Endothelial cell of umbilical vein (primary cell): Measurements from ENCODE around the gene TMEM121. TPM values are rescaled to one million over a fixed set of nuclear protein-coding genes. Genes with fewer than 3 reads are reported as not detected.

Experiments
- BruUV-seq: library from RNA; stranded (reverse); fragments of 400-500 nt; replicated peaks from 2 replicates; lab custom pipeline; 2021; lab: Mats Ljungman, UMichigan
- CTCF ChIA-PET: fragments of 300-600, 350-600 bp; sonication (Branson Sonifier 250); formaldehyde crosslinking; loops from one replicate; lab custom pipeline; 2021; ENCODE audit warnings: antibody characterized with exemption, inconsistent platforms; lab: Charles Lee
- POLR2A ChIA-PET: fragments of 300-600, 350-600 bp; sonication (Branson Sonifier 250); formaldehyde crosslinking; loops from one replicate; lab custom pipeline; 2021; ENCODE audit warnings: antibody characterized with exemption, inconsistent platforms; lab: Charles Lee
- DNase-seq: peaks from one replicate; pipeline ENCODE4 v3.0.0-alpha.2; 2011; ENCODE audit warnings: low read depth, low spot score
- FAIRE-seq: peaks from 2 replicates; lab custom pipeline; 2011; peaks lifted over from hg19 to GRCh38; lab: Jason Lieb, UNC
- H2AFZ ChIP-seq: 2 replicates; pipeline ENCODE4 v1.6.0; 2012; ENCODE audit warnings: low read depth, low read length, control low read depth, inconsistent platforms
- H3K27ac ChIP-seq: 2 replicates; pipeline ENCODE4 v1.5.1; 2011; ENCODE audit warnings: low read depth, mild to moderate bottlenecking, control low read depth, low read length, moderate library complexity; ENCODE audit not compliant: insufficient read depth
- H3K27me3 ChIP-seq, 2 experiments: 2 replicates each; pipeline versions ENCODE4 v1.6.0 to v1.6.1; 2011; ENCODE audit warnings: low read length in 2 of 2, mixed read lengths in 1 of 2; ENCODE audit not compliant: control insufficient read depth in 2 of 2, insufficient read depth in 2 of 2
- H3K36me3 ChIP-seq, 2 experiments: 2 replicates in 1 of 2; 3 replicates in 1 of 2; pipeline ENCODE4 v1.5.1; 2011; ENCODE audit warnings: low read length in 2 of 2, mild to moderate bottlenecking in 1 of 2, moderate library complexity in 1 of 2; ENCODE audit not compliant: control insufficient read depth in 2 of 2, insufficient read depth in 2 of 2; ENCODE audit errors: extremely low read depth in 1 of 2
- H3K4me1 ChIP-seq: 3 replicates; pipeline ENCODE4 v1.5.1; 2011; ENCODE audit warnings: mild to moderate bottlenecking, low read length; ENCODE audit not compliant: control insufficient read depth, insufficient read depth; ENCODE audit errors: extremely low read depth
- H3K4me2 ChIP-seq: 2 replicates; pipeline ENCODE4 v1.6.1; 2011; ENCODE audit warnings: low read length, control low read depth, mixed read lengths; ENCODE audit not compliant: insufficient read depth
- H3K4me3 ChIP-seq, 3 experiments: fragments of 200-600 bp in 1 of 3; sonication (generic), shearing (Covaris generic) in 1 of 3; replicated peaks in 1 of 3; 2 replicates each; pipeline ENCODE4 v1.5.1; 2011 to 2016; ENCODE audit warnings: control low read depth in 3 of 3, low read length in 3 of 3, mild to moderate bottlenecking in 2 of 3, inconsistent platforms in 1 of 3, low read depth in 1 of 3, moderate library complexity in 1 of 3; ENCODE audit not compliant: insufficient read depth in 1 of 3
- H3K79me2 ChIP-seq: 2 replicates; pipeline ENCODE4 v1.6.0; 2012; ENCODE audit warnings: low read length, inconsistent platforms; ENCODE audit not compliant: control insufficient read depth, insufficient read depth
- H3K9ac ChIP-seq: replicated peaks from 2 replicates; pipeline ENCODE3; 2011; ENCODE audit warnings: low read length, control low read depth; ENCODE audit not compliant: insufficient read depth; ENCODE audit errors: extremely low read depth
- H3K9me1 ChIP-seq: replicated peaks from 3 replicates; pipeline ENCODE4 v1.6.0; 2011; ENCODE audit warnings: mild to moderate bottlenecking, low read length; ENCODE audit not compliant: control insufficient read depth, insufficient read depth; ENCODE audit errors: extremely low read depth
- H3K9me3 ChIP-seq: replicated peaks from 2 replicates; pipeline ENCODE4 v1.5.1; 2012; ENCODE audit warnings: low read length, inconsistent platforms; ENCODE audit not compliant: control insufficient read depth, insufficient read depth
- H4K20me1 ChIP-seq: replicated peaks from 2 replicates; pipeline ENCODE3; 2011; ENCODE audit warnings: mild to moderate bottlenecking, low read length; ENCODE audit not compliant: control insufficient read depth, insufficient read depth; ENCODE audit errors: extremely low read depth
- CTCF ChIP-seq, 2 donors: IDR thresholded peaks; 1 replicate in 1 of 2; 2 replicates in 1 of 2; pipeline ENCODE4 v1.5.1; 2011; ENCODE audit warnings: low read length in 2 of 2, mild to moderate bottlenecking in 2 of 2, moderate library complexity in 2 of 2, control low read depth in 1 of 2, inconsistent platforms in 1 of 2, low read depth in 1 of 2; ENCODE audit not compliant: insufficient read depth in 1 of 2; ENCODE audit errors: extremely low read depth in 1 of 2
- EZH2 ChIP-seq: IDR thresholded peaks from 2 replicates; pipeline ENCODE4 v1.6.1; 2012; ENCODE audit warnings: borderline replicate concordance, low read depth, mild to moderate bottlenecking, moderate library complexity, low read length, inconsistent platforms; ENCODE audit not compliant: severe bottlenecking
- FOS ChIP-seq: IDR thresholded peaks from 2 replicates; pipeline ENCODE4 v1.6.1; 2011; ENCODE audit warnings: mild to moderate bottlenecking, low read length, moderate library complexity, borderline replicate concordance; ENCODE audit not compliant: insufficient read depth
- JUN ChIP-seq: IDR thresholded peaks from 2 replicates; pipeline ENCODE4 v1.6.1; 2011; ENCODE audit warnings: borderline replicate concordance, low read depth; ENCODE audit not compliant: insufficient read length, insufficient read depth
- MAX ChIP-seq: IDR thresholded peaks from 2 replicates; pipeline ENCODE4 v1.6.1; 2011; ENCODE audit not compliant: insufficient read depth, insufficient read length
- MYC ChIP-seq: IDR thresholded peaks from one replicate; pipeline ENCODE4 v1.6.1; 2011; ENCODE audit warnings: mild to moderate bottlenecking, low read depth, low read length
- POLR2A ChIP-seq: IDR thresholded peaks from 2 replicates; pipeline ENCODE4 v1.6.1; 2012; ENCODE audit warnings: low read depth, mild to moderate bottlenecking, control low read depth, low read length
- POLR2AphosphoS5 ChIP-seq: IDR thresholded peaks from 2 replicates; pipeline ENCODE4 v1.6.1; 2012; ENCODE audit warnings: low read depth, mild to moderate bottlenecking, control low read depth, low read length, moderate library complexity; ENCODE audit not compliant: insufficient read depth
- dilution Hi-C: fragments of 300-500 bp; cut with MboI; formaldehyde crosslinking; loops from one replicate; pipeline ENCODE4 v1.15.0; 2019; ENCODE audit warnings: low sequenced_read_pairs; ENCODE audit not compliant: extremely low pct_ligation_motif_present
- intact Hi-C: fragments of 100-400 bp; cut with micrococcal nuclease; formaldehyde crosslinking; loops from one replicate; pipeline ENCODE4 v1.10.0; 2022
- polyA plus RNA-seq, 4 experiments: library from polyadenylated mRNA; depleted of rRNA in 3 of 4; stranded (reverse) in 3 of 4; unstranded in 1 of 4; fragments of >200 nt; gene quantifications; 2 replicates each; pipeline versions ENCODE4 v1.2.1 to v1.2.3, GENCODE V29; 2011 to 2012; ENCODE audit warnings: missing spikeins in 1 of 4
- total RNA-seq: library from RNA; stranded (reverse); gene quantifications from 2 replicates; pipeline ENCODE4 v1.2.3, GENCODE V29; 2021

TMEM121 gene
- total and polyA plus RNA-seq, 2 donors (not counting 3 experiments of a cell fraction or from before 2014, with no cell fraction given) = 4.8 to 7.7 TPM

DNA sequence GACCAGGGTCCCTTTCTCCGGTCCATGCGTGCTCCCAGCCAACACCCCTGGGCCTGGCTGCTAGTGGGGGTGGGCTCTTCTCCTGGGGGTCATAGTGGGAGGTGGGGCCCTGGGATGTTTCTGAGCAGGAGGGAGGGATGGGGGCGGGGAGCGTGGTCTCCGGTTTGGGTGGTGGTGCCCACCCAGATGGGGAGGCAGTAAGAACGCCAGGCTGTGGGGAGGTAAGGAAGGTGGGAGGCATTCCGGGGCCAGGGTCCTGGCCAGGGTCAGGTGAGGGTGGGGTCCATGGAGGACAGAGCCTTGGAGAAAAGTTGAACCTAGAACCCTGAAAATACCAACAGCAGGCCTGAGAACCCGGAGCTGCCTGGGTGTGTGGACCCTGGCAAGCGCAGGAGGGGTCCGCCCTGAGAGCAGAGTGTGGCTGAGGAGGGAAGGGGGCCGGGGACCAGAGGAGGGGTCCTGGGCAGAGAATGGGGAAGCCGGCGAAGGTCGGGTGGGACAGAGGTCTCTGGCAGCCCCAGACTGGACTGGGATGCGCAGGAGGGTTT is 46.1 kb upstream of the TMEM121 start:
- FAIRE-seq (no peak), DNase-seq (no peak)
- no peaks in the 10 kb centered on the region for H4K20me1 ChIP-seq
- no peaks in the 10 kb centered on the region for H3K9me3 ChIP-seq
- no peak overlapping the region for H3K9ac ChIP-seq
- dilution Hi-C loops = no loop called here
- H3K36me3 ChIP-seq = peaks cover 3 to 5% of the 10 kb centered on the region in 2 experiments
- no TSS peak for BruUV-seq
- ChIA-PET POLR2A (interaction anchor here (1.1 kb wide), 1 partner anchor 10 kb away, joined by 6 read pairs; no protein-coding TSS in a partner anchor), CTCF (interaction anchor here (0.6 to 3.2 kb wide), 28 partner anchors 10 to 507 kb away, joined by 3 to 144 read pairs (median 4); partner anchors contain the start of gene TEDC1)
- H3K4me1 ChIP-seq = peaks cover 27% of the 10 kb centered on the region
- no peak overlapping the region for H3K4me3 ChIP-seq
- intact Hi-C loops = no loop called here
- no peak overlapping the region for H2AFZ ChIP-seq
- no peak overlapping the region for H3K4me2 ChIP-seq
- TF ChIP-seq POLR2A (peak; percentile 25), EZH2 (no peak)
- H3K27ac ChIP-seq = peak overlapping the region; percentile 91
- no peaks in the 10 kb centered on the region for H3K27me3 ChIP-seq
- peaks cover 9% of the 10 kb centered on the region for H3K79me2 ChIP-seq
- no peaks in the 10 kb centered on the region for H3K9me1 ChIP-seq

DNA sequence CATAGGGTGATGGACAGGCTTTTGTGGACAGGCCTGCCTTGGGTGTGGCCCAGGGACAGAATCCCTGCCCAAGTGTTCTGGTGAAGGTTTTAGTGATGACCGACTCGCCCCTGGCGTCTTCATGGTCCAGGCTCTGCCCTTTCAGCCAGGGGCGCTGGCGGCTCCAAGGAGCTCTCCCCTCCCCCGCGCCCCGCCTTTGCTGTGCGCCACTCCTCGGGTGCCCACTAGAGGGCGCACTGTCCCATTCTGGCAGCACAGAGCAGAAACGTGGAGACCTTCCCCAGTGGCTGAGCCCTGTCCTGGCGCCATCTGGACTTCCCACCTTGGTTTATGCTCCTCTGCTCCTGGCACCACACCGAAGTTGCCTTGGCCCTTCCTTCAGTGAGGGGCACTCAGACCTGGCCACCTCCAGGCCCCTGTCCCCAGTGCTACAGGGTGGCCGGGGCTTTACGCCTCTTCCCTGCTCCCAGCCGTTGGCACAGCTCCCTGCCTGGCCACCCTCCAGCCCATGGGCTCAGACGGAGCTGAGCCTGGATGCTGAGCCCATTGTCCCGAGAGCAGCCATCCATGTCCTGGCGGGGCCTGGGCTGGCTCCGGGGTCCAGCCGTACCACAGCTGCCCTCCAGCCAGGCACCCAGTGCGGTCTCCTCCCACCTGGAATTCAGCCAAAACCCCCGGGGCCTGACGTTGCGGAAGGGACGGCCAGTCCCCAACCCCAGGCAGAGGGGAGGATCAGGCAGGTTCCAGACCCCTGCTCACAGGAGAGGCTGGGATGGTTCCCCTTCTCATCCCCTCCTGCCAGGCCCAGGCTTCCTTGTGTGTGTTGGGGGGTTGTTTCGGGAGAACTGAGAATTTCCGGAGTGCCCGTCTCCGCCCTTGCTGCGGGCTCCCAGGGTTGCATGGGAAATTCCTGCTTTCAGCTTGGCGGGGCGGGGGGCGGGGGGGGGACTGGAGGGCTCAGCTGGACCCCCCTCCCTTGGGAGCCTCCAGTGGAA is 45.3 kb upstream of the TMEM121 start:
- Histone ChIP-seq H3K79me2 (peaks cover 9% of the 10 kb centered on the region), H3K27me3 (no peaks in the 10 kb centered on the region), H3K36me3 (peaks cover 3 to 5% of the 10 kb centered on the region in 2 experiments), H3K4me3 (no peak overlapping the region), H3K4me2 (peak overlapping the region; percentile 1), H3K4me1 (peaks cover 27% of the 10 kb centered on the region), H3K27ac (peak overlapping the region; percentile 91), H3K9me1 (no peaks in the 10 kb centered on the region), H4K20me1 (no peaks in the 10 kb centered on the region), H3K9me3 (no peaks in the 10 kb centered on the region), H2AFZ (no peak overlapping the region), H3K9ac (peak overlapping the region; percentile 75)
- intact Hi-C loops = loop anchor here (1.0 kb wide), 2 partner anchors 8 to 33 kb away; no protein-coding TSS in a partner anchor
- dilution Hi-C loops = no loop called here
- FAIRE-seq = peak; percentile 95
- DNase-seq = peak; percentile 93
- POLR2A ChIA-PET = interaction anchor here (1.1 kb wide), 1 partner anchor 9 kb away, joined by 6 read pairs; no protein-coding TSS in a partner anchor
- CTCF ChIA-PET = interaction anchor here (0.6 to 3.2 kb wide), 30 partner anchors 9 to 548 kb away, joined by 3 to 144 read pairs (median 4); partner anchors contain the start of gene TEDC1
- TF ChIP-seq POLR2AphosphoS5 = peak; percentile 55
- TF ChIP-seq CTCF (IDR thresholded peaks at IDR 0.05; ENCODE audit: extremely low read depth in 1 of 2, insufficient read depth in 1 of 2, low read depth in 1 of 2, low read length in 2 of 2) = peak; percentile 99 to 100
- peak; percentile 21 for TF ChIP-seq MAX
- no peak for TF ChIP-seq JUN
- TF ChIP-seq POLR2A = peak; percentile 37
- TF ChIP-seq MYC = peak; percentile 56
- no peak for TF ChIP-seq EZH2
- TF ChIP-seq FOS = no peak
- TSS peak; percentile 31 for BruUV-seq
